ENCODE results near the gene PLPP3.

DNA sequence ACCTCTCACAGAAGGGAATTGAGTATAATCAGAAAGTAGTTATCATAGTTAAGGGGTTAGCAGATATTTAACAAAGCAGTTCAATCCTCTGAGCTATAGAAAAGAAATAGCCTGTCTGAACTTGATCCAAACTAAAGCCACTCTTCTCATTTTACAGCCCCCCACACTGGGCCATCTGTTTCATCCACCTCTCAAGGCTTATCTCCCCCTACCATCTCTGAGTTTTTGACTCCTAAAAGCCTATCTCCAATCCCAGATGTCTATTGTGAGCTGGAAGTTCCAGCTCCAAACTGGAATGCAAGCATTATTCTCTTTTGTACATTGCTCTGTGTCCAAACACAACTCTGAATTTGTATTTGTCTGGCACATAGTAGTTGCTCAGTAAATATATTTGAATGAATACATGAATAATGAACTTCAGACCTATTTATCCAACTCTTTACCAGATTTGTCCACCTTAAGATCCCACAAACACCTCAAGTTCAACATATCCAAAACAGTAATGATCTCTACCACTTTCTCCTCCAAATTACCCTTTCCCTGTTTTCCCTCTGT lies 98.1 kb downstream of the PLPP3 start:
- TF ChIP-seq, protein P1, sequence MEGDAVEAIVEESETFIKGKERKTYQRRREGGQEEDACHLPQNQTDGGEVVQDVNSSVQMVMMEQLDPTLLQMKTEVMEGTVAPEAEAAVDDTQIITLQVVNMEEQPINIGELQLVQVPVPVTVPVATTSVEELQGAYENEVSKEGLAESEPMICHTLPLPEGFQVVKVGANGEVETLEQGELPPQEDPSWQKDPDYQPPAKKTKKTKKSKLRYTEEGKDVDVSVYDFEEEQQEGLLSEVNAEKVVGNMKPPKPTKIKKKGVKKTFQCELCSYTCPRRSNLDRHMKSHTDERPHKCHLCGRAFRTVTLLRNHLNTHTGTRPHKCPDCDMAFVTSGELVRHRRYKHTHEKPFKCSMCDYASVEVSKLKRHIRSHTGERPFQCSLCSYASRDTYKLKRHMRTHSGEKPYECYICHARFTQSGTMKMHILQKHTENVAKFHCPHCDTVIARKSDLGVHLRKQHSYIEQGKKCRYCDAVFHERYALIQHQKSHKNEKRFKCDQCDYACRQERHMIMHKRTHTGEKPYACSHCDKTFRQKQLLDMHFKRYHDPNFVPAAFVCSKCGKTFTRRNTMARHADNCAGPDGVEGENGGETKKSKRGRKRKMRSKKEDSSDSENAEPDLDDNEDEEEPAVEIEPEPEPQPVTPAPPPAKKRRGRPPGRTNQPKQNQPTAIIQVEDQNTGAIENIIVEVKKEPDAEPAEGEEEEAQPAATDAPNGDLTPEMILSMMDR (IDR thresholded peaks at IDR 0.05; ENCODE audit: control extremely low read depth in 1 of 3, insufficient read depth in 1 of 3, low read depth in 1 of 3, low read length in 3 of 3) = no peak
- TF ChIP-seq POLR2A (IDR thresholded peaks at IDR 0.05; ENCODE audit: control extremely low read depth in 1 of 2, low read depth in 2 of 2, low read length in 2 of 2) = no peak
- no peak for TF ChIP-seq RNF2 (IDR thresholded peaks at IDR 0.05; ENCODE audit: borderline replicate concordance, low read depth, low read length, missing control alignments, poor library complexity, severe bottlenecking)

All from H1 (cell line).